ENCODE measurements around the gene BCAR1. TPM values are rescaled to one million over a fixed set of nuclear protein-coding genes. Genes with fewer than 3 reads are reported as not detected.
A peak's percentile ranks its signal among the peaks of the same experiment; 100 is the strongest.

Gene BCAR1
- total and polyA plus RNA-seq, 10 of the 15 experiments (the other 5 are each of a cell fraction or from before 2014, with no cell fraction given), result 0.13 to 14.1 (median 2.8) TPM; not detected in 1

- FAIRE-seq, result no peak
Observed at GRCh38 chr16:75292691-75293090, 41.3 kb upstream of the BCAR1 start.

GRCh38 chr16:75289189-75289588, 37.8 kb upstream of the BCAR1 start:
- in situ Hi-C loops (cut with MboI) (no loop called here), intact Hi-C loops (cut with micrococcal nuclease; ENCODE audit: unreplicated experiment) (no loop called here)

More at GRCh38 chr16:75292691-75293090, 41.3 kb upstream of the BCAR1 start:
- Histone ChIP-seq H3K79me2 (ENCODE audit: control insufficient read depth, insufficient read depth, low read length) (no peaks in the 10 kb centered on the region), H3K9ac (ENCODE audit: control insufficient read depth, insufficient read depth, low read length) (no peak overlapping the region), H3K9me3 (replicated peaks; ENCODE audit: control insufficient read depth, insufficient read depth, low read length) (no peaks in the 10 kb centered on the region), H2AFZ (ENCODE audit: control insufficient read depth, low read depth, low read length) (no peak overlapping the region), H3K36me3 (ENCODE audit: control insufficient read depth in 2 of 2, insufficient read depth in 2 of 2, low read length in 1 of 2) (no peaks in the 10 kb centered on the region; a peak in 1 of 4 replicates), H3K4me1 (ENCODE audit: control insufficient read depth, insufficient read depth, low read length) (peaks cover 9% of the 10 kb centered on the region), H3K27me3 (replicated peaks in 1 of 2; ENCODE audit: control insufficient read depth in 2 of 2, insufficient read depth in 2 of 2, low read length in 1 of 2) (no peaks in the 10 kb centered on the region), H4K20me1 (ENCODE audit: control insufficient read depth, insufficient read depth) (no peaks in the 10 kb centered on the region), H3K27ac (ENCODE audit: control insufficient read depth, insufficient read depth) (no peak overlapping the region), H3K4me2 (ENCODE audit: control insufficient read depth, insufficient read depth) (no peak overlapping the region), H3K4me3 (no peak overlapping the region)
- no TSS peak for BruUV-seq (replicated peaks)
- 81% methylated on average over 3 of the region's 3 CpGs for WGBS (ENCODE audit: insufficient coverage, insufficient replicate concordance, low lambda C conversion rate, missing lambda C conversion rate)
- CTCF ChIA-PET, result interaction anchor here (0.5 to 1.0 kb wide), 2 partner anchors 95 to 97 kb away, joined by 3 read pairs; no protein-coding TSS in a partner anchor
- in situ Hi-C loops (cut with MboI), result no loop called here
- no peak for DNase-seq (ENCODE audit: low read depth, low spot score)
- intact Hi-C loops (cut with micrococcal nuclease; ENCODE audit: unreplicated experiment), result no loop called here
- SMC1A ChIA-PET (ENCODE audit: uncharacterized antibody, unreplicated experiment), result interaction anchor here (0.7 to 1.1 kb wide), 5 partner anchors 11 to 28 kb away, joined by 3 to 4 read pairs (median 3); no protein-coding TSS in a partner anchor
- ATAC-seq, result no peak
- RAD21 ChIA-PET (ENCODE audit: unreplicated experiment), result no interaction called here
- POLR2A ChIA-PET, result no interaction called here
- TF ChIP-seq RBBP5 (conservative IDR thresholded peaks at IDR 0.05), result no peak
- no peak for TF ChIP-seq MAX (IDR thresholded peaks at IDR 0.05; ENCODE audit: low read depth, low read length)

More at GRCh38 chr16:75289189-75289588, 37.8 kb upstream of the BCAR1 start:
- H4K20me1 ChIP-seq (ENCODE audit: control insufficient read depth, insufficient read depth), result no peaks in the 10 kb centered on the region
- H3K4me2 ChIP-seq (ENCODE audit: control insufficient read depth, insufficient read depth), result no peak overlapping the region
- H3K27me3 ChIP-seq (replicated peaks in 1 of 2; ENCODE audit: control insufficient read depth in 2 of 2, insufficient read depth in 2 of 2, low read length in 1 of 2), result no peaks in the 10 kb centered on the region
- peaks cover 10% of the 10 kb centered on the region for H3K4me1 ChIP-seq (ENCODE audit: control insufficient read depth, insufficient read depth, low read length)
- BruUV-seq (replicated peaks), result no TSS peak
- no peak for DNase-seq (ENCODE audit: low read depth, low spot score)
- ChIA-PET POLR2A (interaction anchor here (1.2 kb wide), 1 partner anchor 30 kb away, joined by 3 read pairs; no protein-coding TSS in a partner anchor), CTCF (interaction anchor here (0.7 to 1.3 kb wide), 3 partner anchors 10 to 55 kb away, joined by 3 read pairs; no protein-coding TSS in a partner anchor), SMC1A (ENCODE audit: uncharacterized antibody, unreplicated experiment) (interaction anchor here (1.1 kb wide), 1 partner anchor 18 kb away, joined by 3 read pairs; no protein-coding TSS in a partner anchor), RAD21 (ENCODE audit: unreplicated experiment) (interaction anchor here (2.1 kb wide), 1 partner anchor 91 kb away, joined by 5 read pairs; no protein-coding TSS in a partner anchor)
- H3K9ac ChIP-seq (ENCODE audit: control insufficient read depth, insufficient read depth, low read length), result no peak overlapping the region
- H2AFZ ChIP-seq (ENCODE audit: control insufficient read depth, low read depth, low read length), result no peak overlapping the region
- H3K27ac ChIP-seq (ENCODE audit: control insufficient read depth, insufficient read depth), result no peak overlapping the region
- H3K9me3 ChIP-seq (replicated peaks; ENCODE audit: control insufficient read depth, insufficient read depth, low read length), result no peaks in the 10 kb centered on the region; the same call in 2 of the 3 replicates
- FAIRE-seq, result no peak
- H3K36me3 ChIP-seq (ENCODE audit: control insufficient read depth in 2 of 2, insufficient read depth in 2 of 2, low read length in 1 of 2), result no peaks in the 10 kb centered on the region
- no peak overlapping the region for H3K4me3 ChIP-seq
- TF ChIP-seq DPF2 (IDR thresholded peaks at IDR 0.05) (no peak), LARP7 (IDR thresholded peaks at IDR 0.05) (no peak), ZNF622 (IDR thresholded peaks at IDR 0.05) (no peak), TARDBP (IDR thresholded peaks at IDR 0.05; ENCODE audit: borderline replicate concordance) (no peak), HDAC2 (IDR thresholded peaks at IDR 0.05) (no peak), NFXL1 (IDR thresholded peaks at IDR 0.05; ENCODE audit: borderline replicate concordance) (no peak), NRF1 (conservative IDR thresholded peaks at IDR 0.05; ENCODE audit: low read depth, low read length) (no peak), SP1 (IDR thresholded peaks at IDR 0.05; ENCODE audit: low read depth, low read length) (no peak), SKIL (IDR thresholded peaks at IDR 0.05; ENCODE audit: low read depth, poor library complexity, severe bottlenecking) (no peak), RCOR1 (conservative IDR thresholded peaks at IDR 0.05; ENCODE audit: low read depth, low read length) (no peak)
- peak; percentile 43; the same call in 2 of the 3 replicates for ATAC-seq
- no peaks in the 10 kb centered on the region for H3K79me2 ChIP-seq (ENCODE audit: control insufficient read depth, insufficient read depth, low read length)
